CD4-positive, alpha-beta T cell (primary cell): ENCODE data around the gene TLCD4. TPM values are rescaled to one million over a fixed set of nuclear protein-coding genes. Genes with fewer than 3 reads are reported as not detected.
A peak's percentile ranks its signal among the peaks of the same experiment; 100 is the strongest.

Experiments
- ATAC-seq: fragments of 200-7000 bp; cut with Tn5 transposase; one replicate; pipeline ENCODE4 v1.10.0; 2022; ENCODE audit warnings: mild to moderate bottlenecking; ENCODE audit not compliant: poor library complexity
- CTCF ChIA-PET: fragments of 350-600 bp; sonication (Branson Sonifier 250); formaldehyde crosslinking; loops from one replicate; lab custom pipeline; 2021; ENCODE audit warnings: antibody characterized with exemption, inconsistent platforms; lab: Charles Lee
- POLR2A ChIA-PET: fragments of 350-600 bp; sonication (Branson Sonifier 250); formaldehyde crosslinking; loops from one replicate; lab custom pipeline; 2021; ENCODE audit warnings: antibody characterized with exemption, inconsistent platforms; lab: Charles Lee
- DNase-seq, 14 experiments: peaks; one replicate each; pipeline ENCODE4 v3.0.0-alpha.2; 2013 to 2020; ENCODE audit warnings: mixed read lengths in 2 of 14
- H3K27ac ChIP-seq, 2 donors: one replicate each; pipeline versions ENCODE4 v1.5.1 to v1.7.0; 2013; ENCODE audit warnings: low read length in 2 of 2, low read depth in 1 of 2, mild to moderate bottlenecking in 1 of 2
- H3K27me3 ChIP-seq, 2 experiments: 1 replicate in 1 of 2; 2 replicates in 1 of 2; pipeline versions ENCODE4 v1.6.1 to v1.7.0; 2013; ENCODE audit warnings: low read length in 2 of 2, control low read depth in 1 of 2, mild to moderate bottlenecking in 1 of 2, moderate library complexity in 1 of 2; ENCODE audit not compliant: insufficient read depth in 2 of 2, control insufficient read depth in 1 of 2
- H3K36me3 ChIP-seq: one replicate; pipeline ENCODE4 v1.6.1; 2013; ENCODE audit warnings: low read length, control low read depth; ENCODE audit not compliant: insufficient read depth
- H3K4me1 ChIP-seq: one replicate; pipeline ENCODE4 v1.6.1; 2013; ENCODE audit warnings: low read length, control low read depth; ENCODE audit not compliant: insufficient read depth
- H3K4me3 ChIP-seq: one replicate; pipeline ENCODE4 v1.5.1; 2013; ENCODE audit warnings: mild to moderate bottlenecking, low read length, moderate library complexity
- H3K9me3 ChIP-seq, 2 experiments: 1 replicate in 1 of 2; 2 replicates in 1 of 2; pipeline versions ENCODE4 v1.6.1 to v1.7.0; 2013; ENCODE audit warnings: low read length in 2 of 2, mild to moderate bottlenecking in 2 of 2, control low read depth in 1 of 2, moderate library complexity in 1 of 2; ENCODE audit not compliant: control insufficient read depth in 1 of 2, insufficient read depth in 1 of 2
- H3K27ac Mint-ChIP-seq: one replicate; pipeline ENCODE4 v1.8.0; 2020; ENCODE audit warnings: mixed read lengths
- H3K27me3 Mint-ChIP-seq: one replicate; pipeline ENCODE4 v1.8.0; 2021; ENCODE audit warnings: mixed read lengths
- H3K36me3 Mint-ChIP-seq: one replicate; pipeline ENCODE4 v1.8.0; 2021; ENCODE audit warnings: low read depth, mixed read lengths
- H3K4me1 Mint-ChIP-seq: one replicate; pipeline ENCODE4 v1.8.0; 2021; ENCODE audit warnings: low read depth, mixed read lengths
- H3K4me3 Mint-ChIP-seq: one replicate; pipeline ENCODE4 v1.8.0; 2020; ENCODE audit warnings: mild to moderate bottlenecking, mixed read lengths
- H3K9me3 Mint-ChIP-seq: one replicate; pipeline ENCODE4 v1.8.0; 2020; ENCODE audit warnings: mixed read lengths
- CTCF ChIP-seq: fragments of 200-600 bp; IDR thresholded peaks from one replicate; pipeline ENCODE4 v1.8.0; 2022; ENCODE audit warnings: antibody characterized with exemption, mild to moderate bottlenecking
- intact Hi-C, 2 experiments: fragments of 100-400 bp; cut with DNase I in 1 of 2; cut with micrococcal nuclease in 1 of 2; formaldehyde crosslinking; loops; one replicate each; pipeline versions ENCODE4 v1.15.1 to v1.9.0; 2023 to 2025; cut with DNase I, micrococcal nuclease
- total RNA-seq, 174 experiments: library from RNA in 2 of 174; stranded (reverse) in 2 of 174; gene quantifications; one replicate each; pipeline ENCODE4 v1.2.3 and lab custom pipeline; 2021 to 2026

TLCD4 gene
- total RNA-seq, 2 experiments from 2014 or later, result 0.11 TPM; not detected in 1

- H3K9me3 Mint-ChIP-seq, result no peaks in the 10 kb centered on the region
Observed at GRCh38 chr1:95069710-95070093, 47.5 kb upstream of the TLCD4 start.

GRCh38 chr1:95071539-95071938, 45.6 kb upstream of the TLCD4 start:
- Histone ChIP-seq H3K36me3 (no peaks in the 10 kb centered on the region), H3K4me1 (peaks cover 13% of the 10 kb centered on the region), H3K9me3 (no peaks in the 10 kb centered on the region), H3K4me3 (no peak overlapping the region), H3K27me3 (no peaks in the 10 kb centered on the region), H3K27ac (no peak overlapping the region)
- ATAC-seq, result no peak
- intact Hi-C loops, result loop anchor here (2.0 to 5.0 kb wide), 4 partner anchors 654 to 1724 kb away; partner anchors contain the start of genes ABCD3 (in 1 of the 2), DR1 (in 1 of the 2) and PTBP2 (in 1 of the 2)
- no peak for TF ChIP-seq CTCF
- DNase-seq, result no peak
- Mint-ChIP-seq H3K36me3 (peaks cover 23% of the 10 kb centered on the region), H3K4me3 (peak overlapping the region; percentile 98), H3K27me3 (peaks cover 4% of the 10 kb centered on the region), H3K27ac (no peak overlapping the region), H3K4me1 (peaks cover 20% of the 10 kb centered on the region), H3K9me3 (no peaks in the 10 kb centered on the region)
- POLR2A ChIA-PET, result interaction anchor here (0.7 to 0.9 kb wide), 2 partner anchors 29 to 163 kb away, joined by 3 read pairs; partner anchors contain the start of gene RWDD3
- CTCF ChIA-PET, result interaction anchor here (1.3 to 4.6 kb wide), 3 partner anchors 13 to 162 kb away, joined by 4 to 26 read pairs (median 5); partner anchors contain the start of gene RWDD3

More at GRCh38 chr1:95069710-95070093, 47.5 kb upstream of the TLCD4 start:
- H3K4me1 ChIP-seq, result peaks cover 13% of the 10 kb centered on the region
- no peak overlapping the region for H3K4me3 ChIP-seq
- no peaks in the 10 kb centered on the region for H3K9me3 ChIP-seq
- CTCF ChIA-PET, result no interaction called here
- Mint-ChIP-seq H3K27ac (no peak overlapping the region), H3K4me1 (peaks cover 20% of the 10 kb centered on the region), H3K4me3 (no peak overlapping the region), H3K27me3 (peaks cover 4% of the 10 kb centered on the region), H3K36me3 (peaks cover 30% of the 10 kb centered on the region)
- no peak overlapping the region for H3K27ac ChIP-seq
- no peak for DNase-seq
- no peaks in the 10 kb centered on the region for H3K36me3 ChIP-seq
- intact Hi-C loops, result loop anchor here (2.0 to 5.0 kb wide), 4 partner anchors 652 to 1722 kb away; partner anchors contain the start of genes ABCD3 (in 1 of the 2), DR1 (in 1 of the 2) and PTBP2 (in 1 of the 2)
- TF ChIP-seq CTCF, result no peak
- no peak for ATAC-seq
- POLR2A ChIA-PET, result no interaction called here
- no peaks in the 10 kb centered on the region for H3K27me3 ChIP-seq

GRCh38 chr1:95072117-95072516, 45.0 kb upstream of the TLCD4 start:
- H3K36me3 ChIP-seq, result no peaks in the 10 kb centered on the region
- H3K27me3 Mint-ChIP-seq, result peaks cover 4% of the 10 kb centered on the region
- H3K4me3 Mint-ChIP-seq, result peak overlapping the region; percentile 98
- H3K27ac Mint-ChIP-seq, result peak overlapping the region; percentile 95
- no peak for TF ChIP-seq CTCF
- peaks cover 20% of the 10 kb centered on the region for H3K4me1 Mint-ChIP-seq
- H3K4me3 ChIP-seq, result peak overlapping the region; percentile 77
- no peaks in the 10 kb centered on the region for H3K9me3 ChIP-seq
- CTCF ChIA-PET, result interaction anchor here (1.8 to 4.6 kb wide), 2 partner anchors 29 to 161 kb away, joined by 5 to 26 read pairs; partner anchors contain the start of gene RWDD3
- intact Hi-C loops, result loop anchor here (2.0 to 5.0 kb wide), 4 partner anchors 161 to 1725 kb away; partner anchors contain the start of genes ABCD3 (in 1 of the 2), DR1 (in 1 of the 2) and PTBP2 (in 1 of the 2)
- POLR2A ChIA-PET, result interaction anchor here (0.7 to 2.2 kb wide), 9 partner anchors 12 to 1226 kb away, joined by 3 to 56 read pairs (median 5); partner anchors contain the start of genes ABCD3, RWDD3 and TLCD4
- DNase-seq (no peak), ATAC-seq (no peak)
- peak overlapping the region; percentile 73 to 85 for H3K27ac ChIP-seq
- H3K27me3 ChIP-seq, result no peaks in the 10 kb centered on the region
- H3K9me3 Mint-ChIP-seq, result no peaks in the 10 kb centered on the region
- H3K36me3 Mint-ChIP-seq, result peaks cover 23% of the 10 kb centered on the region
- H3K4me1 ChIP-seq, result peaks cover 13% of the 10 kb centered on the region
